ENCODE results near the gene CNOT1.

CNOT1 gene

DNA sequence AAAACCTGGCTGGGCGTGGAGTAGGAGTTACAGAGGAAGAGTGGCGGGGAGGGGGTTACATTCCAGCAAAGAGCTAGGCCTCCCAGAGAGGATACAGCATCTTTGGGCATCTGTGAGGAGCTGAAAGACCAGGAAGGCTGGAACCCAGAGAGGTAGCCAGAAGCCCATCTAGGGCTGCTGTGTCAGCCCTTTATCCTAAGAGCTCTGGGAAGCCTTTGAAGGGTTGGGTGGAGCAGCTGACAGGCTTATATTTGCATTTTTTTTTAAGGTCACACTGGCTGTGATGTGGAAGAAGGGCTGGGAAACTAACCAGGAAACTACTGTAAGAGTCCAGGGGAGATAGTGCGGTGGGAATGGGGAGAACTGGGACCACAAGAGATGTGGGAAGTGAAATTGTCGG, 6.8 kb upstream of the CNOT1 start:
- Histone ChIP-seq H3K4me2 (ENCODE audit: low read length) (no peak overlapping the region), H3K9me2 (replicated peaks; ENCODE audit: control insufficient read depth, low read length) (no peaks in the 10 kb centered on the region), H3K4me3 (ENCODE audit: low read length) (no peak overlapping the region), H3K27ac (ENCODE audit: low read depth, low read length) (no peak overlapping the region), H3K36me3 (ENCODE audit: control insufficient read depth, low read length) (no peaks in the 10 kb centered on the region), H3K9me3 (ENCODE audit: control insufficient read depth, insufficient read depth, low read length) (no peaks in the 10 kb centered on the region), H3K27me3 (ENCODE audit: control insufficient read depth, low read length) (no peaks in the 10 kb centered on the region), H3K79me2 (ENCODE audit: control insufficient read depth, low read length) (no peaks in the 10 kb centered on the region), H3F3A (ENCODE audit: control insufficient read depth, insufficient read depth) (no peaks in the 10 kb centered on the region), H4K20me1 (ENCODE audit: control insufficient read depth, insufficient read depth, low read depth, low read length) (no peaks in the 10 kb centered on the region), H3K4me1 (ENCODE audit: control insufficient read depth, low read length) (no peaks in the 10 kb centered on the region)
- TF ChIP-seq, protein P1, sequence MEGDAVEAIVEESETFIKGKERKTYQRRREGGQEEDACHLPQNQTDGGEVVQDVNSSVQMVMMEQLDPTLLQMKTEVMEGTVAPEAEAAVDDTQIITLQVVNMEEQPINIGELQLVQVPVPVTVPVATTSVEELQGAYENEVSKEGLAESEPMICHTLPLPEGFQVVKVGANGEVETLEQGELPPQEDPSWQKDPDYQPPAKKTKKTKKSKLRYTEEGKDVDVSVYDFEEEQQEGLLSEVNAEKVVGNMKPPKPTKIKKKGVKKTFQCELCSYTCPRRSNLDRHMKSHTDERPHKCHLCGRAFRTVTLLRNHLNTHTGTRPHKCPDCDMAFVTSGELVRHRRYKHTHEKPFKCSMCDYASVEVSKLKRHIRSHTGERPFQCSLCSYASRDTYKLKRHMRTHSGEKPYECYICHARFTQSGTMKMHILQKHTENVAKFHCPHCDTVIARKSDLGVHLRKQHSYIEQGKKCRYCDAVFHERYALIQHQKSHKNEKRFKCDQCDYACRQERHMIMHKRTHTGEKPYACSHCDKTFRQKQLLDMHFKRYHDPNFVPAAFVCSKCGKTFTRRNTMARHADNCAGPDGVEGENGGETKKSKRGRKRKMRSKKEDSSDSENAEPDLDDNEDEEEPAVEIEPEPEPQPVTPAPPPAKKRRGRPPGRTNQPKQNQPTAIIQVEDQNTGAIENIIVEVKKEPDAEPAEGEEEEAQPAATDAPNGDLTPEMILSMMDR (IDR thresholded peaks at IDR 0.05; ENCODE audit: low read depth, low read length, poor library complexity, severe bottlenecking) = no peak

GRCh38 chr16:58635502-58635901, 5.9 kb upstream of the CNOT1 start:
- Histone ChIP-seq H3F3A (ENCODE audit: control insufficient read depth, insufficient read depth) (no peaks in the 10 kb centered on the region), H3K79me2 (ENCODE audit: control insufficient read depth, low read length) (no peaks in the 10 kb centered on the region), H3K4me3 (ENCODE audit: low read length) (no peak overlapping the region), H3K4me1 (ENCODE audit: control insufficient read depth, low read length) (peaks cover 4% of the 10 kb centered on the region), H3K9me3 (ENCODE audit: control insufficient read depth, insufficient read depth, low read length) (no peaks in the 10 kb centered on the region), H3K4me2 (ENCODE audit: low read length) (no peak overlapping the region), H3K36me3 (ENCODE audit: control insufficient read depth, low read length) (no peaks in the 10 kb centered on the region), H3K9me2 (replicated peaks; ENCODE audit: control insufficient read depth, low read length) (no peaks in the 10 kb centered on the region), H3K27me3 (ENCODE audit: control insufficient read depth, low read length) (no peaks in the 10 kb centered on the region), H4K20me1 (ENCODE audit: control insufficient read depth, insufficient read depth, low read depth, low read length) (no peaks in the 10 kb centered on the region), H3K27ac (ENCODE audit: low read depth, low read length) (no peak overlapping the region)
- no peak for TF ChIP-seq EZH2phosphoT487 (IDR thresholded peaks at IDR 0.05; ENCODE audit: borderline replicate concordance, low read length)
- TF ChIP-seq, protein P1 (IDR thresholded peaks at IDR 0.05; ENCODE audit: low read depth, low read length, poor library complexity, severe bottlenecking) = no peak

- Histone ChIP-seq H3K4me2 (ENCODE audit: low read length) (no peak overlapping the region), H3K79me2 (ENCODE audit: control insufficient read depth, low read length) (peaks cover 3% of the 10 kb centered on the region), H3F3A (ENCODE audit: control insufficient read depth, insufficient read depth) (no peaks in the 10 kb centered on the region), H3K4me1 (ENCODE audit: control insufficient read depth, low read length) (peaks cover 8% of the 10 kb centered on the region), H3K27me3 (ENCODE audit: control insufficient read depth, low read length) (no peaks in the 10 kb centered on the region), H4K20me1 (ENCODE audit: control insufficient read depth, insufficient read depth, low read depth, low read length) (no peaks in the 10 kb centered on the region), H3K36me3 (ENCODE audit: control insufficient read depth, low read length) (peaks cover 2% of the 10 kb centered on the region), H3K4me3 (ENCODE audit: low read length) (no peak overlapping the region), H3K27ac (ENCODE audit: low read depth, low read length) (no peak overlapping the region), H3K9me3 (ENCODE audit: control insufficient read depth, insufficient read depth, low read length) (no peaks in the 10 kb centered on the region), H3K9me2 (replicated peaks; ENCODE audit: control insufficient read depth, low read length) (no peaks in the 10 kb centered on the region)
- no peak for TF ChIP-seq EZH2phosphoT487 (IDR thresholded peaks at IDR 0.05; ENCODE audit: borderline replicate concordance, low read length)
- TF ChIP-seq, protein P1 (IDR thresholded peaks at IDR 0.05; ENCODE audit: low read depth, low read length, poor library complexity, severe bottlenecking) = no peak
Measured at GRCh38 chr16:58634265-58634802, 4.7 kb upstream of the CNOT1 start.

Measured in DOHH2 (cell line).